ENCODE results near the gene GCC1.

The GCC1 gene

DNA sequence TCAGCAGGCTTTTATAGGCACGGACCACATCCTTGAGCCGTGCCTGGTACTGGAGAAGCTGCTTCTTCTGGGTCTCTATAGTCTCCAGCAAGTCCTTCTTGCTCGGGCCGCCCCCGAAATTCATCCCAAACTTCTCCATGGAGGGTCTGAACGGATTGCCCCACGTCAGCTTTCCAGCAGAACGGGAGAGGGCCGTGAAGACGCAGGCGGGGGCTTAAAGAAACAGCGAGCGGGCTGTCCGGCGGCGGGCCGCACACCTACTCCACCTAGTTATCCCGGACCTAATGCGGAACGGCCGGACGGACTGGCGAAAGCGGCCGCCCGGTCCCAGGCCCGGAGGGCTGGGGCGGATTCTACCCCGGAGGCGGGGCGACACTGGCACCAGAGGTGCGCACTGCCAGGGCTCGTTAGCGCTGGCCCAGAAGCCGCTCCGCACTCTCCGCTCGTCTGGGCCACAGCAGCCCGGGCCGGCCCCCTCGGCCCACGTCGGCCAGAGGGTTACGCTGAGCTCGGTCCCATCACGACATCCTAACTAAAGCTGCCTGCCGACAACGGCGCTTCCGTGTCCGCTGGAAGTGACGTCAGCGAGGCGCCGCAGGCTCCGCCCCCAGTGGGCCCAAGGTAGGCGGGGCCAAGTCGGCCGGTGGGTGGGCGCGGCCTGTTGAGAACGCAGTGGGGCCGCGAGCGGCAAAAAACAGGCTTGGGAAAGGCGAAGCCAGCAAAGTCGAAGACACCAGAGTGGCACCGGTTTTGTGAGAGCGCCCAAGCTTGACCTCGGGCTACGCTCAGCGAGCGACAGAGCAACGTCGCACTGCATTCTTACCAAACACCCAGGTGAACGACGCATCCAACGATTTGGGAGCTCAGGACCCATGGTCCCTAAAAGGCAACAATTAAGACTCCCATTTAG lies at the start of gene GCC1:
Gene GCC1, minus strand, starts transcription at position 553 of the 910 bp plus-strand sequence. Its CDS starts 414 bp downstream, at position 139.
- DNase-seq: peak; percentile 21 to 94 (median 88)

DNA sequence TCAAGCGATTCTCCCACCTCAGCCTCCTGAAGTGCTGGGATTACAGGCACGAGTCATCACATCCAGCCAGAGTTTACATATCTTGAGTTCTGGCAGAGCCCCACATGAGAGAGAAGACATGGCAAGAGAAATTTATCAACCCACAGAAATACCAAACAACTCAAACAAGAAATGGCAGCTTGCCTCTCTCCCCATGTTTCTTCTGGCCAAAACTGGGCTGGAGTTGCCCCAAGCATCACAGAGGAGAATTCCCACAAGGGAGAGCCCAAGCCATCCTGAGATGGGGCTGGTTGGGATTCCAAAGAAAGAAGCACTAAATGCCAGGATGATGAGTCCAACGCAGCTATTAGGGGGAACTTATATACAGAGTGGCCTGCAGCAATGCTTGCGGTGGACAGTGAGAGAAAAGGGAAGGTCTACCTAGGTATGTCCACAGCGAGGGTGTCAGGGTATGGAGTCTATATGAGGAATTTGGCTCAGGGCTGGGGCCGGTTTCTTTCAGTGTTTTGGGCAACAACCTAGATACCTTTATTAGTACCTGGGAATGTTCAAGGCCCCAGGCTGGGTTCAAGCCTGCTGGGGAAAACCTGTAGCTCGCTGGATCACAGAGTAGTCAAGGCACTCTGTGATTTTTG lies 47.0 kb upstream of the GCC1 start:
- DNase-seq: no peak

- DNase-seq: peak in 4 of 56 donors; percentile 1 to 8 (median 6)
Observed at GRCh38 chr7:127629268-127629854, 44.0 kb upstream of the GCC1 start.

DNA sequence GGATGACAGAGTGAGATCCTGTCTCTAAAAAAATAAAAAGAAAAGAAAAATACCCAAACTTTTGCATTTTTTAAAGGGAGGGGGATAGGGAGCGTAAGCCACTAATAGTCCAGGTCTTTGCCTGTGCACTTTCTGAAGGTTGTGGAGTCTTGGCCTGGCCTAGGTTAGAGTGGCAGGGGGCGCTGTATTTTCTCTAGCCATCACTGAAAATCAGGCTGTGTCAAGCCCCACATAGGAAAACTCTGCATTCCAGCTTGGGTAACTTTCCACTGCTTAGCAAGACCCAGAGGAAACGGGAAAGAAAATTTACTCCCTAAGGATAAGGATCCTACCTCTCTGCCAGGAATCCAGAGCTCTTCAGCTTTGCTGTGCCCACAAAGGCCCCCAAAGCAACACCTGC lies 43.0 kb upstream of the GCC1 start:
- DNase-seq: no peak

- no peak for DNase-seq
Observed at GRCh38 chr7:127625331-127625730, 39.9 kb upstream of the GCC1 start.

DNA sequence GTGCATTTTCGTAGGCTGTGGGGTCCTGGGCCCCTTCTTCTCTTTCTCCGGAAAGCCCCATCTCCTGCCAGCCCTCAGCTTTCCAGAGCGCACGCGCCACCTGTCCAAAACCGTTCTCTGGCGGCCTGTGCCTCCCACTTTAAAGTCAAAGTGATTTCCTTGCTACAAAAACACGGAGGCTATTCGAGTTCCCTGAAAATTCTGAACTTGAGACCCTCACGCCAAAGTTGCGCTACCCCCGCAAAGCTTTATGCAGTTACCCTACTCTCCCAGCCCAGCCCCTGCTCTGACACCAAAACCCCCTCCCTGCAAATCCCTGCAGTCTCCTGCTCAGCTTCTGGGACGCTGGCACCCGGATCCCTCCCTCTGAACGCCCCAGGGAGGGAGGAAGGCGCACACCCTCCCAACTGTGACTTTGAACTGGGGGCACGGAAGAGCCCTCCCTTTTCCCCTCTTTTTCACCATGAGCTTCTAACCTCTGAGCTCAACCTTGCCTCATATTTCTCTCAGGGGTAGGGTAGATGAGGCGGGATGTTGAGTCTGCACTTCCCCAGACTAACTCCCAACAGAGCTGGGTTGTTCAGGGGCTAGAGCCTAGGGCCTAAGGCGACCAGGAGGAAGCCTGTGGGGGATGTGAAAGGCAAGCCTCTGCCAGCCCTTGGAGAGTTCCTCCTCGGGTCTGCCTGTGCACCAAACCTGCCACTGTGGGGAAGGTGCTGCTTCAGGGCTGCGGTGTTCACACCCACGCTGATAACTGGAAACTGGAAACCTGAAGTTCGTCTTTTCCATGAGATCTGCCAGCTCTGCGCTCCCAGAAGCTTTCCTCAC lies 35.2 kb upstream of the GCC1 start:
- peak in 2 of 56 donors; percentile 16 to 24 for DNase-seq

- no peak for DNase-seq
Observed at GRCh38 chr7:127619681-127620405, 34.4 kb upstream of the GCC1 start.

DNA sequence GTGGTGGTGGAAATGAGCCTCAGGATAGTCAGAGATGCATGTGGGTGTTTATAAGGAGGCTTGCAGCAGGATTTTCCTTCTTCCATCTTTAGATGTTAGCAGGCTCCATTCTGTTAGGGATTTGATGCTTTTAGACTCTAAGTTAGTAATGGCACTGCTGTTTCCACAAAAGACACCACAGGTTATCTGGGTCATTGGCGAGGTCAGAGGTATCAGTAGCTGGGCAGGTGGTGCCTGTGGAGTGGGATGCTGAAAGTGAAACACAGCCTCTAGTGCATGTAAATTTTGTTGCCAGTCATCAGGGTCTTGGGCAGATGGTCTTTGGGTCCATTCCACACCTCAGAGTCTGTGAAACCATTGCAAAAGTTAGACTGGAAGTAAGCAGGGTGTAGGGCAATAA lies 33.4 kb upstream of the GCC1 start:
- DNase-seq: no peak

DNA sequence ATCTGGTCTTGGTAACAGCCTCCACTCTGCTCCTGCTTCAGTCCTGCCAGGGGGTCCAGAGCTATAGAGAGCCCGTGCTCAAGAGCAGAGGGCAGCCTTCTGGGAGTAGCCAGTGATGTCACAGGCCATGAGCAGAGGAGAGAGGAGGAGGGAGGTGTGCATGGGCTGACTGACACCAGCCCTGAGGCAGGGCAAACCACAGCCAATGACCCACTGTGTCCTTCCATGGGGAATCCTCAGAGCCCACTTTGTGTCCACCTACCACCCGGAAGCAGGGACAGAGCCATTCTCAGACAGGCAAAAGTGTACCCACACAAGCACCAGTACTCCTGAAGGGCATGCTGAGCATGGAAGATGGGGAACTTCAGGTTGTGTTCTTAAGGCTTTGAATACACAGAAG lies 32.6 kb upstream of the GCC1 start, which contains the start of gene PAX4:
Gene PAX4, minus strand, starts transcription at position 101 of the 400 bp plus-strand sequence. CDS start 2,214 bp downstream, outside the sequence.
- no peak for DNase-seq

- DNase-seq: no peak
Observed at GRCh38 chr7:127616724-127617123, 31.3 kb upstream of the GCC1 start.

DNA sequence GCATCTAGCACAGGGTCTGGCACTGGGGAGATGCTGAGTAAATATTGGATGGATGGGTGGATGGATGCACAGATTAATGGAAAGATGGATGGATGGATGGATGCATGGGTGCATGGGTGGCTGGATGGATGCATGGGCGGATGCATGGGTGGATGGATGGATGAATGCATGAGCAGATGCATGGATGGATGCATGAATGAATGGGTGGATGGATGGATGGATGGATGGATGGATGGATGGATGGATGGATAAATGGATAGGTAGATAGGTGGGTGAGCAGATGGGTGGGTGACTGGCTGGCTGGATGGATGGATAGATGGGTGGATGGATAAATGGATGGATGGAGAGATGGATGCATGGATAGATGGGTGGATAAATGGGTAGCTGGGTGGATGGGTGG lies 26.9 kb upstream of the GCC1 start:
- DNase-seq: no peak

DNA sequence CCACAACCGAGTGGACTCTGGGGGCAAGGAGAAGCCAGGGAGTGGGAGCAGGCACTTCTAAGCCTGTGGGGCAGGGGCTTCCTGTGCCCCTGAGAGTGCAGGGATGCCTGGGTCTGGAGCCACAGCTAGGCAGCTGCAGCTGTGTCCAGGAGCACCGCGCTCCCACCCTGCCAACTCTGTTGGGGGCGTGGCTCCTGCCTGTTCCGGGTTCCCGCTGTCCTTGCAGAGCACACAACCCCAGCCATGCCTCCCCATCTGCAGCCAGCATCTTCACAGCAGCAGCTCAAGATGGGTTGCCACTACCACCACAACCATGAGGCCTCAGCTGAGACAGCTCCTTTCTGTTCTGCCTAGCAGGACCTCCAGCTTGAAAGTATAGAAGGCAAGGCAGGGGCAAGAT lies 23.9 kb upstream of the GCC1 start:
- DNase-seq: no peak

- DNase-seq: no peak
Observed at GRCh38 chr7:127608446-127608845, 23.1 kb upstream of the GCC1 start.

- no peak for DNase-seq
Observed at GRCh38 chr7:127600885-127601284, 15.5 kb upstream of the GCC1 start.

DNA sequence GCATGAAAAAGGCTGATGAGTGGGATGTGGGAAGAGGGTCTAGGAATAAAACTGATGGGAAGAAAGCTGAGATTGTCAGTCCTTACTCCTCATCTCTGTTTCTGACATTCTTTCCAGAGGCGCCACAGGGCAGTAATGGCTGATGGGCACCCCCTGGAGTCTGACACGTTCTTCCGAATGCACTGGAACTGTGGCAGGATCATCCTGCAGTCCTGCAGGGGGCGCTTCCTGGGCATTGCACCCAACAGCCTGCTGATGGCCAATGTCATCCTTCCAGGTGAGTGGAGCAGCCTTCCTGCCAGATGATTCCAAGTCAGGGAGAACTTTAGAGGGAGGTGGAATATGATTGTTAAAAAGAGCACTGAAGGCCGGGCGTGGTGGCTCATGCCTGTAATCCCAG lies 12.9 kb upstream of the GCC1 start:
- DNase-seq: no peak

GRCh38 chr7:127595737-127596136 lies 10.3 kb upstream of the GCC1 start:
- no peak for DNase-seq

GRCh38 chr7:127594490-127594889 lies 9.1 kb upstream of the GCC1 start:
- DNase-seq: peak in 8 of 56 donors; percentile 4 to 42 (median 12)

GRCh38 chr7:127592550-127592949 lies 7.2 kb upstream of the GCC1 start:
- no peak for DNase-seq

DNA sequence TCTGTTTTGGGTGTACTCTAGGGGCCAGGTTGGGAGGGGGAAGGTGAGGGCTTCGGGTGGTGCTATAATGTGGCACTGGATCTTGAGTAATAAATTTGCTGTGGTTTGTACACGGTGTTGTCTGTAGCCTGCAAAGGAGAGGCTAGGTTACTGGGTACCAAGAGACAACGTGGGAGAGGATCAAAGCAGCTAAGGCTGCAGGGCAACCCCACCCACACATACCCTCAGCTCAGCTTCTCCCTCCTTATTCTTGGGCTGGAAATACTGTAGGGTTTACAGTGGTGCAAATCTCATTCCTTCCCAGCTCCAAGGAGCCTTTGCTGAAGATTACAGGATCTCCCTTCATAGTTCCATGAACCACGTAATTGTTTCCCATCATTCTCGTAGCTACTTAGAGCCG lies 6.2 kb upstream of the GCC1 start:
- no peak for DNase-seq

GRCh38 chr7:127591189-127591588 lies 5.8 kb upstream of the GCC1 start:
- DNase-seq: no peak

- no peak for DNase-seq
Observed at GRCh38 chr7:127589896-127590295, 4.5 kb upstream of the GCC1 start.
